GM12872 (cell line): ENCODE results near the gene LLGL1.

Source experiments
- TF ChIP-seq, protein P1 (sequence below): IDR thresholded peaks from 3 replicates; pipeline ENCODE4 v1.5.1; 2011; ENCODE audit warnings: low read depth, mild to moderate bottlenecking, low read length, moderate library complexity; ENCODE audit not compliant: insufficient read depth

LLGL1 gene

DNA sequence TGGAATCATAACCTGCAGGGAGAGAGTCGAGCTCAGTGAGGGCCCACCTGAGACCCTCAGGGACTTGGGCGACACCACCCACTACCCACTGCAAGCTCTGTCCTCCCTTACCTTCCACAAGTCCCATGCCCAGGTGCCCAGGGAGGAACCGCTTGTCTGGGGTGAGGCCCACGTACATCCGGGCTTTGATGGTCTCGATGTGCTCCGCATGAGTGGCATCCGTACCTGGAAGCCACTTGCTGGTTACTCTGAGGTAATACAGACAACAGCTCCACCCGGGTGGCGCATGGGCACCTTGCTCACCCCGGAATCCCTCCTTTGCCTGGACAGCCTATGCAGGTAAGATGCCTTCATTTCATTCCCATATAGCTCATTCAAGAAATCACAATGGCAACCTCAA, 59.9 kb downstream of the LLGL1 start:
- TF ChIP-seq, protein P1, sequence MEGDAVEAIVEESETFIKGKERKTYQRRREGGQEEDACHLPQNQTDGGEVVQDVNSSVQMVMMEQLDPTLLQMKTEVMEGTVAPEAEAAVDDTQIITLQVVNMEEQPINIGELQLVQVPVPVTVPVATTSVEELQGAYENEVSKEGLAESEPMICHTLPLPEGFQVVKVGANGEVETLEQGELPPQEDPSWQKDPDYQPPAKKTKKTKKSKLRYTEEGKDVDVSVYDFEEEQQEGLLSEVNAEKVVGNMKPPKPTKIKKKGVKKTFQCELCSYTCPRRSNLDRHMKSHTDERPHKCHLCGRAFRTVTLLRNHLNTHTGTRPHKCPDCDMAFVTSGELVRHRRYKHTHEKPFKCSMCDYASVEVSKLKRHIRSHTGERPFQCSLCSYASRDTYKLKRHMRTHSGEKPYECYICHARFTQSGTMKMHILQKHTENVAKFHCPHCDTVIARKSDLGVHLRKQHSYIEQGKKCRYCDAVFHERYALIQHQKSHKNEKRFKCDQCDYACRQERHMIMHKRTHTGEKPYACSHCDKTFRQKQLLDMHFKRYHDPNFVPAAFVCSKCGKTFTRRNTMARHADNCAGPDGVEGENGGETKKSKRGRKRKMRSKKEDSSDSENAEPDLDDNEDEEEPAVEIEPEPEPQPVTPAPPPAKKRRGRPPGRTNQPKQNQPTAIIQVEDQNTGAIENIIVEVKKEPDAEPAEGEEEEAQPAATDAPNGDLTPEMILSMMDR = no peak

DNA sequence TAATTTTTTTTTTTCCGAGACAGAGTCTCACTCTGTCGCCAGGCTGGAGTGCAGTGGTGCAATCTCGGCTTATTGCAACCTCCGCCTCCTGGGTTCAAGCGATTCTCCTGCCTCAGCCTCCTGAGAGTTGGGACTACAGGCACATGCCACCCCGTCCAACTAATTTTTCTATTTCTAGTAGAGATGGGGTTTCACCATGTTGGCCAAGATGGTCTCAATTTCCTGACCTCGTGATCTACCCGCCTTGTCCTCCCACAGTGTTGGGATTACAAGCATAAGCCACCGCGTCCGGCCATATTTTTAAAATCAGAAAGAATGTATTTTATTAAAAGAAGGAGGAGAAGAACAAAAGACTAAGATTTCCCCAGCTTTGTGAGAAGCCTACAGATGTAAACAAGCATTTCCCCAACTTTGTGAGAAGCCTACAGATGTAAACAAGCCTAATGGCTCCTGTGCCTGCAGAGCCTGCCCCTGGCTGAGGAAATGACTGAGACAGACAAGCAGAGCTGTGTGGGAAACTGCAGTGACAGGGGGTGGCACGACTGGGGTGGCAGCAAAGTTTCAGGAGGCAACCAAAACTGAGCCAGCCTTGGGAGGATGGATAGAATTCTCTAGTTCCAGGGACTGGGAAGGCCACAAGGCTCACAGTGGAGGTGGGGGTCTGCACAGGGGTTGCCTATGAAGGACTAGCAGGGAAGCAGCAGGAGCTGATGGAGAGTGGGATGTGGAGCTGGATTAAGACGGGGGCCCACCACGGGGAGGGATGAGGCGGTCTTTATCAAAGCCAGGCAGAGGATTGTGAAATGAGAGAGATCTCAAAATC, 66.5 kb downstream of the LLGL1 start:
- TF ChIP-seq, protein P1 = no peak
